Measurements from ENCODE around the gene RXYLT1. TPM values are rescaled to one million over a fixed set of nuclear protein-coding genes. Genes with fewer than 3 reads are reported as not detected.

Gene RXYLT1
- polyA plus RNA-seq, 1 donor (not counting 4 experiments of a cell fraction or from before 2014, with no cell fraction given): 17.0 TPM

DNA sequence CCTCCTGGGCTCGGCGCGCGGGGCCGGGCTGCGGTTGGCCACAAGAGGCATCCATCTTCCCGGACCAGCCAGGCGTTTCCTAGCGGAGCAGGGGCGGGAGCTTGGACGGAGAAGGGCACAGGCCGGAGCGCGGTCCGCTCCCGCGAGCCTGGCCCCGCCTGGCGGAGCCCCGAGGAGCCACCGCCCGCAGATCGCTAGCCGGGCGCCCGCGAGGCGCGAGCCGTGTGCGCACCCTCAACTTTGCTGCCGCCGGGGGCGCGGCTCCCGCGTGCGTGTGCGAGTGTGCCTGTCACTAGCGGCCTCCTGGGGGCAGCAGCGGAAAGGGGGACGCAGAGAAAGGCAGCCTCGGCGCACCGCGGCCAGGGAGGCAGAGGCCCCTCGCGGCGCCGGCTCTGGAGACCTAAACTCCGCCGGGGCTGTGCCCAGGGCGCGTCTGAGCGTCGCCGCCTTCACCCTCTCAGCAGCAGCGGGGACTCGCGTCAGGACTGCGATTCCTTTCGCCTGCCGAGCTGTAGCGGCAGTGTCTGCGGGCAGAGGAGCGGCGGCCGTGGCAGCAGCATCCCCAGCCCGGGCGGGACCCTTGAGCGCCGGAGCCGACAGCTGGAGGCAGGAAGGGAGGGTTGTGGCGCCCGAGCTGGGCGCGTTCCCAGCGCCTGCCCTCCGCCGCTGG is 64.1 kb downstream of the RXYLT1 start:
- Histone ChIP-seq H3K9ac (ENCODE audit: control insufficient read depth, extremely low read depth, insufficient read depth, low read length) (peak overlapping the region; percentile 93), H3K27ac (ENCODE audit: control insufficient read depth, insufficient read depth, low read length) (peak overlapping the region; percentile 85), H3K4me2 (ENCODE audit: control insufficient read depth, extremely low read depth, insufficient read depth, low read depth, low read length) (peak overlapping the region; percentile 88), H3K4me1 (ENCODE audit: control insufficient read depth, extremely low read depth, insufficient read depth, low read length) (peaks cover 20% of the 10 kb centered on the region), H3K36me3 (ENCODE audit: control insufficient read depth in 2 of 2, extremely low read depth in 1 of 2, insufficient read depth in 2 of 2, low read length in 2 of 2) (peaks cover 0 to 10% of the 10 kb centered on the region in 2 experiments), H4K20me1 (ENCODE audit: control insufficient read depth, extremely low read depth, insufficient read depth, low read length) (no peaks in the 10 kb centered on the region), H3K9me1 (ENCODE audit: control insufficient read depth, extremely low read depth, insufficient read depth, low read length) (peaks cover 2% of the 10 kb centered on the region), H3K4me3 (ENCODE audit: control insufficient read depth in 2 of 3, extremely low read depth in 1 of 3, insufficient read depth in 2 of 3, low read depth in 1 of 3, low read length in 3 of 3) (peak overlapping the region; percentile 97 to 100 (median 100)), H3K9me3 (ENCODE audit: control insufficient read depth, low read depth, low read length) (no peaks in the 10 kb centered on the region), H3K79me2 (ENCODE audit: control insufficient read depth, insufficient read depth, low read length) (peaks cover 41% of the 10 kb centered on the region), H2AFZ (ENCODE audit: control insufficient read depth, low read length) (peak overlapping the region; percentile 93), H3K27me3 (ENCODE audit: control insufficient read depth, extremely low read depth, insufficient read depth, low read length) (no peaks in the 10 kb centered on the region)
- FAIRE-seq (no peak), DNase-seq (ENCODE audit: low read depth, low spot score) (no peak)
- TF ChIP-seq EZH2 (IDR thresholded peaks at IDR 0.05; ENCODE audit: low read length): no peak
- TF ChIP-seq, protein P1, sequence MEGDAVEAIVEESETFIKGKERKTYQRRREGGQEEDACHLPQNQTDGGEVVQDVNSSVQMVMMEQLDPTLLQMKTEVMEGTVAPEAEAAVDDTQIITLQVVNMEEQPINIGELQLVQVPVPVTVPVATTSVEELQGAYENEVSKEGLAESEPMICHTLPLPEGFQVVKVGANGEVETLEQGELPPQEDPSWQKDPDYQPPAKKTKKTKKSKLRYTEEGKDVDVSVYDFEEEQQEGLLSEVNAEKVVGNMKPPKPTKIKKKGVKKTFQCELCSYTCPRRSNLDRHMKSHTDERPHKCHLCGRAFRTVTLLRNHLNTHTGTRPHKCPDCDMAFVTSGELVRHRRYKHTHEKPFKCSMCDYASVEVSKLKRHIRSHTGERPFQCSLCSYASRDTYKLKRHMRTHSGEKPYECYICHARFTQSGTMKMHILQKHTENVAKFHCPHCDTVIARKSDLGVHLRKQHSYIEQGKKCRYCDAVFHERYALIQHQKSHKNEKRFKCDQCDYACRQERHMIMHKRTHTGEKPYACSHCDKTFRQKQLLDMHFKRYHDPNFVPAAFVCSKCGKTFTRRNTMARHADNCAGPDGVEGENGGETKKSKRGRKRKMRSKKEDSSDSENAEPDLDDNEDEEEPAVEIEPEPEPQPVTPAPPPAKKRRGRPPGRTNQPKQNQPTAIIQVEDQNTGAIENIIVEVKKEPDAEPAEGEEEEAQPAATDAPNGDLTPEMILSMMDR (optimal IDR thresholded peaks at IDR 0.05 in 1 of 3, IDR thresholded peaks at IDR 0.05 in 1 of 3, conservative IDR thresholded peaks at IDR 0.05 in 1 of 3; ENCODE audit: extremely low read depth in 1 of 3, insufficient read depth in 2 of 3, low read length in 3 of 3): peak; percentile 70 to 98 (median 90)
- dilution Hi-C loops (cut with MboI; ENCODE audit: extremely low pct_ligation_motif_present, low sequenced_read_pairs): loop anchor here (25.0 kb wide), 1 partner anchor 418 kb away; no protein-coding TSS in a partner anchor

DNA sequence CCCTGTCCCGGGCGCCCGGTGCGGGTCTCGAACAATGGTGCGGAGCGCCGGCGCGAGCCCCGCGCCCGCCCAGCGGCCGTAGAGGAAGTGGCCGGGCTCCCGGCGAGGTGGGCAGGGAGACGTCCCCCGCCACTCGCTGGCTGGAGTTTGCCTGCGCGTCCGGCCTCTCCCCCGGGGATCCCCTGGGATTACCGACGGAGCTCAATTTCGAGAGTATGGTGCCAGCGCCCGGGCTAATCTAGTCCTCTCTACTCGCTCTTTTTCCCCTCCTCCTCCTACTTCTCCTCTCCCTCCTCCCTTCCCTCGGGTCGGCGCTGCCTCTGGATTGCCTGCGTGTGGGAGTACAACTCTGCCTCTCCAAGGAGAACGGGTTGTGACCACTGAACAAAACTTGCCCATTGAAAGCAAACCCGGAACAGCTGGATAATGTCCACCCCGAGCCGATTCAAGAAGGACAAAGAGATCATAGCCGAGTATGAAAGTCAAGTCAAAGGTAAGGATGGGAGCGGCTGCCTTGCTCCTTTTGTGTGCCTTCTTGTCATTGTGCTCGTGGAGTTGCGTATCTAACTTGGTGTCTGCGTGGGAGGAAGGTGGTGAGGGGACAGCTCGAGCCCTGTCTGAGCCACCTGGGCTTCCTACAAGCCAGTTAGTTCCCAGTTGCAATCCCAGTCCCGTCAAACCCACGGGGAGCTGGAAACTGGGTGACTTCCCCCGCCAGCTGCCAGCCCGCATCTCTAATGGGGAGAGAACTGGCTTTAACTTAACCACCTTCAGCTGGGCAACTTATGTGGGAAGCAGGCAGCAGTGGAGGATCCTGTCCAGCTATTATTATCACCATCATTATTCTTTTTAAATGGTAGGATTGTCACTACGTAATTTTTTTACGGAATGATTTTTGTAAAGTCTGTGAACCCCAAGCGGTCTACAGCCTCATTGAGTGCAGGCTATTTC is 65.0 kb downstream of the RXYLT1 start, which contains the start of gene SRGAP1:
Gene SRGAP1 (plus strand): TSS at position 310 of the 951 bp plus-strand sequence. CDS start 117 bp downstream, at position 427.
- DNase-seq (ENCODE audit: low read depth, low spot score) (no peak), FAIRE-seq (no peak)
- Histone ChIP-seq H3K9me1 (ENCODE audit: control insufficient read depth, extremely low read depth, insufficient read depth, low read length) (peaks cover 4% of the 10 kb centered on the region), H3K4me1 (ENCODE audit: control insufficient read depth, extremely low read depth, insufficient read depth, low read length) (peaks cover 26% of the 10 kb centered on the region), H3K4me2 (ENCODE audit: control insufficient read depth, extremely low read depth, insufficient read depth, low read depth, low read length) (peak within 1 kb of the TSS; percentile 88), H3K4me3 (ENCODE audit: control insufficient read depth in 2 of 3, extremely low read depth in 1 of 3, insufficient read depth in 2 of 3, low read depth in 1 of 3, low read length in 3 of 3) (peak within 1 kb of the TSS; percentile 97 to 100 (median 100)), H3K9me3 (ENCODE audit: control insufficient read depth, low read depth, low read length) (no peaks in the 10 kb centered on the region), H4K20me1 (ENCODE audit: control insufficient read depth, extremely low read depth, insufficient read depth, low read length) (peaks cover 3% of the 10 kb centered on the region), H3K27me3 (ENCODE audit: control insufficient read depth, extremely low read depth, insufficient read depth, low read length) (no peaks in the 10 kb centered on the region), H3K27ac (ENCODE audit: control insufficient read depth, insufficient read depth, low read length) (peak within 1 kb of the TSS; percentile 85), H3K79me2 (ENCODE audit: control insufficient read depth, insufficient read depth, low read length) (peaks cover 49% of the 10 kb centered on the region), H2AFZ (ENCODE audit: control insufficient read depth, low read length) (peak within 1 kb of the TSS; percentile 93), H3K9ac (ENCODE audit: control insufficient read depth, extremely low read depth, insufficient read depth, low read length) (peak within 1 kb of the TSS; percentile 93), H3K36me3 (ENCODE audit: control insufficient read depth in 2 of 2, extremely low read depth in 1 of 2, insufficient read depth in 2 of 2, low read length in 2 of 2) (peaks cover 0 to 10% of the 10 kb centered on the region in 2 experiments)
- TF ChIP-seq EZH2 (IDR thresholded peaks at IDR 0.05; ENCODE audit: low read length): no peak
- TF ChIP-seq, protein P1 (optimal IDR thresholded peaks at IDR 0.05 in 1 of 3, IDR thresholded peaks at IDR 0.05 in 1 of 3, conservative IDR thresholded peaks at IDR 0.05 in 1 of 3; ENCODE audit: extremely low read depth in 1 of 3, insufficient read depth in 2 of 3, low read length in 3 of 3): peak in 1 of 3 experiments; percentile 30
- dilution Hi-C loops (cut with MboI; ENCODE audit: extremely low pct_ligation_motif_present, low sequenced_read_pairs): loop anchor here (25.0 kb wide), 1 partner anchor 418 kb away; no protein-coding TSS in a partner anchor

Data from keratinocyte (primary cell).